T-helper 2 cell treated with Interferon-gamma antibody and Interleukin-4, amounts not matched to agents 100 ng/mL and 5 ng/mL, for 36 hours (primary cell): ENCODE measurements around the gene LAPTM4A. TPM values are rescaled to one million over a fixed set of nuclear protein-coding genes. Genes with fewer than 3 reads are reported as not detected.

Experiments used
- intact Hi-C: fragments of 100-400 bp; cut with micrococcal nuclease; formaldehyde crosslinking; loops from one replicate; pipeline ENCODE4 v1.15.1; 2023
- total RNA-seq: library from RNA; stranded (reverse); gene quantifications from 2 replicates; pipeline ENCODE4 v1.2.3, GENCODE V29; 2022

LAPTM4A gene
- total RNA-seq, 1 donor from 2014 or later: 29.3 TPM

DNA sequence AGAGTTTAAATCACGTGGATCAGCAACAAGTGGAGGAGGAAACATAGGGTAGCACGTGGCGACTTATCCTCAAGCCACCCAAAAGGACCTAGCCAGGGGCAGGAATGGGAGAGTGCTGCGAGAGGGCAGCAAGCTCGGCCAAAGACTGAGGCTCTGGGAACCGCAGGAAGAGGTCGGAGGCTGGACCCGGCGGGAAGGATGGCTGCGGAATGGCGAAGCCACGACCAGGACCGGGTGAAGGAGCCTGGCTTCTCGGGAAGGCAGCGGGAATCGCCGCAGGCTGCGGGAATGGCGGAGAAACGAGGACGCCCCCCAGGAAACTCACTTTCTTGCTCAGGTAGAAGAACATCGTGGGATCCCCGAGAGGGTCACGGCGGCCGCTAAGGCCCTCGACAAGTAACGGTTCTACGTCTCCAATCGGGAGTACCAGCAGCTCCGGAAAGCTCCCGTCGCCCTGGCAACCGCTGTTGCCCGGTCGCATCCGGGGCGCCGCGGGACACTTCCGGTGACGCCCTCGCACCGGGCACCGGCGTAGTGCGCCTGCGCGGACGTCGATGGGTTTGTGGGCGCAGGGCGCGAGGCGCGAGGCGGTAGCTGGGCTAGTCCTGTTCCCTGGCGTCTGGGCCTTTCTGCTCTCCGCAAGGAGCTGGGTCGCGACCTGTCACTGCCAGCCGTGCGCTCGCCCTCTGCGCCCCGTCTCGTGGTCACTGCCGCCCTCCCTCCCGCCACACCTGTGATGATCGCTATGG lies 61.6 kb downstream of the LAPTM4A start, which contains the start of gene WDR35:
WDR35 (minus strand) TSS at position 439 of the 749 bp plus-strand sequence; CDS start at position 349, 90 bp downstream.
- intact Hi-C loops: loop anchor here (1.0 to 10.0 kb wide), 5 partner anchors 19 to 835 kb away; partner anchors contain the start of genes LAPTM4A, LDAH and MATN3

DNA sequence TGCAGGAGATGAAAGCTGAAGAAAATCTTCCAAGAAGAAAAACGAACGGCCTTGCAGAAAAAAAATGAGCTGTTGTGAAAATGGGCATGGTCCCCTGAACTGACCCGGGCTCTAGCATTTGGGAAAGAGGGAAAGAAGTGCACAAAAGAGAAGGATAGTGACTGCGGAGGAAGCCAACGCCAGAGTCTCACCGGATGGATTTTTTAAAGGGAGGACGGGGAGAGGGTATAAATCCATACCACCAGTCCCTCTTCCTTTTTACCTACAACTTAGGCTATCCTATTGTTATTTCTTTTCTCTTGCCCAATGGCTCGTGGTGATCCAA lies 62.1 kb downstream of the LAPTM4A start:
- intact Hi-C loops: loop anchor here (2.0 to 10.0 kb wide), 2 partner anchors 19 to 835 kb away; partner anchors contain the start of gene LDAH

DNA sequence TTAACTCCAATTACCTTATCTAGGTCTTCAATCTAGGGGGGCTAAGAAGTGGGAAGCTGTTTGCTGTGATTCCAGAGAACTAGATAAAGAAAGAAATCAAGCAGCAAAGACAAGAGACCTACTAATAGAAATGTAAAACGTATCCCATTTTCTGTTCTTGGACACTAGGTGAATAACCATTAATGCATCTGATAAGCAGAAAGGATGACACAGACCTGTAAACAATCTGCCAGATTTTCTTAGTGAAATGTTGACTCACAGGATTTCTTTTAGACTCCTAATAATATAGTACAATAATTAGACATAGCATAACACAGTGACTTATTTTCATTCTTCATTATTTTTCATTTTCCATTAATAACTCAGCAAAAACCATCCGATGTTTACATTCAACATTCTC lies 62.8 kb downstream of the LAPTM4A start:
- intact Hi-C loops: loop anchor here (2.0 to 10.0 kb wide), 2 partner anchors 18 to 836 kb away; partner anchors contain the start of gene LDAH

DNA sequence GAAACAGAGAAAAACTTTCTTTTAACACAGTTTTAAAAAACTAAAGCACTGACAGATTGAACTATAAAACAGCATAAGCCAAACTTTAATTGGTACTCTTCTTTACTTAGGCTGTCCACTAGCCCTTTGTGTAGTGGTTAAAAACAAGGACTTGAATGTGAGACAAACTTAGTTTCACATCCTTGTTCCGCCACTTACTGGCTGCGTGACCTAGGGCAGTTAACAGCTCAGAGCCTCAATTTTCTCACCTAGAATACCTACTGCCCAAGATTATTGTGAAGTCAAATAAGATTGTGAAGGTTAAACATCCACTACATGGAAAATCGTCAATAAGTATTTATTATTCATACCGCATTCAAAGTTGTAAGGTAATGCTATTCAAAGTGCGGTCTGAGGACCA lies 63.5 kb downstream of the LAPTM4A start:
- intact Hi-C loops: loop anchor here (2.0 to 10.0 kb wide), 2 partner anchors 17 to 837 kb away; partner anchors contain the start of gene LDAH

Other genes with a start within 250 kb of the LAPTM4A start
- gene TTC32, start 149.6 kb downstream of the LAPTM4A start, total RNA-seq: 20.3 and 20.7 TPM in 2 replicates
- gene WDR35, start 61.5 kb downstream of the LAPTM4A start, total RNA-seq: 3.6 TPM in 2 replicates
- gene MATN3, start 39.0 kb downstream of the LAPTM4A start, total RNA-seq: not detected in 2 replicates
- gene SDC1, start 173.5 kb upstream of the LAPTM4A start, total RNA-seq: 0.14 TPM in 1 of 2 replicates, not detected in the other